Neural cell (in vitro differentiated cells): ENCODE measurements around the gene PUM2.

Experiments
- EP300 ChIP-seq: fragments of 450-650 bp; conservative IDR thresholded peaks from 2 replicates; pipeline ENCODE4 v1.6.1; 2014; ENCODE audit warnings: antibody characterized with exemption, mild to moderate bottlenecking, moderate library complexity; ENCODE audit not compliant: poor library complexity, severe bottlenecking
- EZH2 ChIP-seq: fragments of 200-600, 300-800 bp; shearing (Covaris generic), sonication (generic); IDR thresholded peaks from 2 replicates; pipeline ENCODE4 v1.6.1; 2014; ENCODE audit warnings: antibody characterized with exemption, low read length, borderline replicate concordance, mild to moderate bottlenecking; ENCODE audit not compliant: insufficient read depth, poor library complexity, severe bottlenecking
- MXI1 ChIP-seq: fragments of 450-650 bp; conservative IDR thresholded peaks from 2 replicates; pipeline ENCODE4 v1.6.1; 2014; ENCODE audit warnings: antibody characterized with exemption, mild to moderate bottlenecking; ENCODE audit not compliant: poor library complexity, severe bottlenecking
- POLR2AphosphoS5 ChIP-seq: IDR thresholded peaks from 2 replicates; pipeline ENCODE4 v1.6.1; 2012
- SMC3 ChIP-seq: fragments of 450-650 bp; conservative IDR thresholded peaks from 2 replicates; pipeline ENCODE4 v1.6.1; 2014; ENCODE audit warnings: antibody characterized with exemption, mild to moderate bottlenecking, moderate library complexity; ENCODE audit not compliant: poor library complexity
- TAF1 ChIP-seq: IDR thresholded peaks from 2 replicates; pipeline ENCODE4 v1.6.1; 2012; ENCODE audit warnings: low read depth
- TF ChIP-seq, protein P1 (sequence below): fragments of 450-650 bp; IDR thresholded peaks from 2 replicates; pipeline ENCODE4 v1.5.1; 2014; ENCODE audit warnings: antibody characterized with exemption, mild to moderate bottlenecking, moderate library complexity; ENCODE audit not compliant: poor library complexity, severe bottlenecking
- TF ChIP-seq, protein P2 (sequence below): IDR thresholded peaks from 2 replicates; pipeline ENCODE4 v1.6.1; 2012; ENCODE audit warnings: borderline replicate concordance

DNA sequence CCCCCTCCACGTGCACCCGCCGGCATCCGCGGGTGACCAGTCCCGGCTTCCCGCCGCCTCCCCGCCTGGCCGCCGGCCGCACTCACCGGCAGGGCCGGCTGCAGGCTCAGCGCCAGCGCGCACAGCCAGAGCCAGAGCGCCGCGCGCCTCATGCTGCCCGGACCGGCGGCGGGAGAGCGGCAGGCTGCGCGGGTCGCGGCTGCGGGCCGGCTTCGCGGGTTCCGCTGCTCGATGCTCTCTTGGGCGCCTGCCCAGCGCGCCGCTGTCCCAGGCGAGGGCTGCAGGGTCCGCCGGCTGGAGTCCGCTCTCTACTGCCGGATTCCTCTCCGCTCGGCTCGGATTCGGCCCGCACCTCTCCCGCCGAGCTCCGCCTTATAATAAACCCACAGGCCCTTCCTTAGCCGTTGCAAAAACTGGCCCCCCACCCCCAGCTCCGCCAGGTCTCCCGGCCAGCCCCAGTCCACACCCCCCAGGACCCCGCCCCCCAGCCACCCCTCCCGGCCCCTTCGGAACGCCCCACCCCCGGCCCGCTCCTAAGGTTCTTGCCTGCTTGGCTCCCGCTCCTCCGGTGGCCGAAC lies 125.8 kb downstream of the PUM2 start, which contains the start of gene SDC1:
- TF ChIP-seq EZH2 (no peak), TAF1 (no peak), EP300 (no peak), SMC3 (no peak), MXI1 (no peak), POLR2AphosphoS5 (no peak)
- TF ChIP-seq, protein P1, sequence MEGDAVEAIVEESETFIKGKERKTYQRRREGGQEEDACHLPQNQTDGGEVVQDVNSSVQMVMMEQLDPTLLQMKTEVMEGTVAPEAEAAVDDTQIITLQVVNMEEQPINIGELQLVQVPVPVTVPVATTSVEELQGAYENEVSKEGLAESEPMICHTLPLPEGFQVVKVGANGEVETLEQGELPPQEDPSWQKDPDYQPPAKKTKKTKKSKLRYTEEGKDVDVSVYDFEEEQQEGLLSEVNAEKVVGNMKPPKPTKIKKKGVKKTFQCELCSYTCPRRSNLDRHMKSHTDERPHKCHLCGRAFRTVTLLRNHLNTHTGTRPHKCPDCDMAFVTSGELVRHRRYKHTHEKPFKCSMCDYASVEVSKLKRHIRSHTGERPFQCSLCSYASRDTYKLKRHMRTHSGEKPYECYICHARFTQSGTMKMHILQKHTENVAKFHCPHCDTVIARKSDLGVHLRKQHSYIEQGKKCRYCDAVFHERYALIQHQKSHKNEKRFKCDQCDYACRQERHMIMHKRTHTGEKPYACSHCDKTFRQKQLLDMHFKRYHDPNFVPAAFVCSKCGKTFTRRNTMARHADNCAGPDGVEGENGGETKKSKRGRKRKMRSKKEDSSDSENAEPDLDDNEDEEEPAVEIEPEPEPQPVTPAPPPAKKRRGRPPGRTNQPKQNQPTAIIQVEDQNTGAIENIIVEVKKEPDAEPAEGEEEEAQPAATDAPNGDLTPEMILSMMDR, result no peak
- TF ChIP-seq, protein P2, sequence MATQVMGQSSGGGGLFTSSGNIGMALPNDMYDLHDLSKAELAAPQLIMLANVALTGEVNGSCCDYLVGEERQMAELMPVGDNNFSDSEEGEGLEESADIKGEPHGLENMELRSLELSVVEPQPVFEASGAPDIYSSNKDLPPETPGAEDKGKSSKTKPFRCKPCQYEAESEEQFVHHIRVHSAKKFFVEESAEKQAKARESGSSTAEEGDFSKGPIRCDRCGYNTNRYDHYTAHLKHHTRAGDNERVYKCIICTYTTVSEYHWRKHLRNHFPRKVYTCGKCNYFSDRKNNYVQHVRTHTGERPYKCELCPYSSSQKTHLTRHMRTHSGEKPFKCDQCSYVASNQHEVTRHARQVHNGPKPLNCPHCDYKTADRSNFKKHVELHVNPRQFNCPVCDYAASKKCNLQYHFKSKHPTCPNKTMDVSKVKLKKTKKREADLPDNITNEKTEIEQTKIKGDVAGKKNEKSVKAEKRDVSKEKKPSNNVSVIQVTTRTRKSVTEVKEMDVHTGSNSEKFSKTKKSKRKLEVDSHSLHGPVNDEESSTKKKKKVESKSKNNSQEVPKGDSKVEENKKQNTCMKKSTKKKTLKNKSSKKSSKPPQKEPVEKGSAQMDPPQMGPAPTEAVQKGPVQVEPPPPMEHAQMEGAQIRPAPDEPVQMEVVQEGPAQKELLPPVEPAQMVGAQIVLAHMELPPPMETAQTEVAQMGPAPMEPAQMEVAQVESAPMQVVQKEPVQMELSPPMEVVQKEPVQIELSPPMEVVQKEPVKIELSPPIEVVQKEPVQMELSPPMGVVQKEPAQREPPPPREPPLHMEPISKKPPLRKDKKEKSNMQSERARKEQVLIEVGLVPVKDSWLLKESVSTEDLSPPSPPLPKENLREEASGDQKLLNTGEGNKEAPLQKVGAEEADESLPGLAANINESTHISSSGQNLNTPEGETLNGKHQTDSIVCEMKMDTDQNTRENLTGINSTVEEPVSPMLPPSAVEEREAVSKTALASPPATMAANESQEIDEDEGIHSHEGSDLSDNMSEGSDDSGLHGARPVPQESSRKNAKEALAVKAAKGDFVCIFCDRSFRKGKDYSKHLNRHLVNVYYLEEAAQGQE, result no peak
